ENCODE measurements around the gene RB1.
"Not testable (repeated sequence)": the region's sequence is repeated elsewhere in the genome, so short reads cannot be mapped to it uniquely, and the experiment has no call there.

Gene RB1

DNA sequence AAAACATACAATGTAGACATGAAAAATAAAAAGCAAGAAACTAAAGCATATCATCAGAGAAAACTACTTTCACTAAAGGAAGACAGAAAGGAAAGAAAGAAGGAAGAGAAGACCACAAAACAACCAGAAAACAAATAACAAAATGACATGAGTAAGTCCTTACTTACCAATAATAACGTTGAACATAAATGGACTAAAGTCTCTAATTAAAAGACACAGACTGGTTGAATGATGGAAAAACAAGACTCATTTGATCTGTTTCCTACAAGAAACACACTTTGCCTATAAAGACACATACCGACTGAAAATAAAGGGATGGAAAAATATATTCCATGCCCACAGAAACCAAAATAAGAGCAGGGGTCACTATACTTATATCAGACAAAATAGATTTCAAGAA, 46.0 kb downstream of the RB1 start:
- no peak for DNase-seq (ENCODE audit: low spot score)

DNA sequence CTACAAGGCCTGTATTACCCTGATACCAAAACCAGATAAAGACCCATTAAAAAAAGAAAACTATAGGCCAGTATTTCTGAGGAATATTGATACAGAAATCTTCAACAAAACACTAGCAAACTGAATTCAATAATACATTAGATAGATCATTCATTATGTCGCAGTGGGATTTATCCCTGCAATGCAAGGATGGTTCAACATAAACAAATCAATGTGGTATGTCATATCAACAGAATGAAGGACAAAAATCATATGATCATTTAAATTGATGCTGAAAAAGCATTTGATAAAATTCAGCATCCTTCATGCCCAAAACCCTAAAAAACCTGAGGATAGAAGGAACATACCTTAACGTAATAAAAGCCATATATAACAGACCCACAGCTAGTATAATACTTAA, 50.0 kb downstream of the RB1 start:
- DNase-seq (ENCODE audit: low spot score) = no peak

GRCh38 chr13:48355524-48355923, 52.0 kb downstream of the RB1 start:
- not testable (repeated sequence) for DNase-seq (ENCODE audit: low spot score)

GRCh38 chr13:48356750-48357149, 53.2 kb downstream of the RB1 start:
- DNase-seq (ENCODE audit: low spot score) = no peak

DNA sequence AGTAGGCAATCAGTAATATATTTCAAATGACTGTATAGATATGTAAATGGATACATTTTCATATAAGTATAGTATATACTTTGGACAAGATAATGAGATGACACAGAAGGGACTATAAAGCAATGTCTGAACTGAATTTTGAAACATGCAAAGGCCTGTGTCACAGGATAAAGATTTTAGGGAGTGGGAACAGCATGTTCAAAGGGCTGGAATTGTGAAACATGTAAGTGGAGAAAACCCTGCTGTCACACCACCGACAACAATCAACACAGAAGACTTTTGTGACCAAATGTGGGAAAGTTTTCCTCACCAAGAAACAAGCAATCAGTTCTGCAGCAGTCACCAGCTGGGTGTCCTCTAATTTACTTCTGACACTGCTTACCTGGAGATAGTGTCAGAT, 66.4 kb downstream of the RB1 start:
- DNase-seq (ENCODE audit: low spot score) = no peak

- DNase-seq (ENCODE audit: low spot score) = no peak
Observed at GRCh38 chr13:48370815-48371214, 67.3 kb downstream of the RB1 start.

- no peak for DNase-seq (ENCODE audit: low spot score)
Observed at GRCh38 chr13:48377857-48378256, 74.3 kb downstream of the RB1 start.

- DNase-seq (ENCODE audit: low spot score) = no peak
Observed at GRCh38 chr13:48380581-48380980, 77.0 kb downstream of the RB1 start.

DNA sequence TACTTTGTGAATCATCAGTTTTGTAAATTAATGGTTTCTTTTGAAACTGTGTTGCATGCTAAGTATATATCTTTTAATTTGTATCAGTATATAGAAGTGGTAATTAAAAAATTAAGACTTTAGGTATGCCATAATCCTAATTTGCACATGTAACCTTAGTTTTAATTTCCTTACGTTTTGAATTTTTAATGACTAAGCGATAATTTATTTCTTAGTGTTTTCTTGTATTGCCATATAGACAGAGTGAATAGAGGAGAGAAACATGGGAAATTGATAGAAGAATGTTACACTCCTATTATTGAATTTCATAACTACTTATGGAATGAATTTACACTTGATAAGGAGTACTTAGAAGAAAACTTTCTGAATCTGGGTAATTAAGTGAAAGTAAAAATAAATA, 79.8 kb downstream of the RB1 start:
- no peak for DNase-seq (ENCODE audit: low spot score)

DNA sequence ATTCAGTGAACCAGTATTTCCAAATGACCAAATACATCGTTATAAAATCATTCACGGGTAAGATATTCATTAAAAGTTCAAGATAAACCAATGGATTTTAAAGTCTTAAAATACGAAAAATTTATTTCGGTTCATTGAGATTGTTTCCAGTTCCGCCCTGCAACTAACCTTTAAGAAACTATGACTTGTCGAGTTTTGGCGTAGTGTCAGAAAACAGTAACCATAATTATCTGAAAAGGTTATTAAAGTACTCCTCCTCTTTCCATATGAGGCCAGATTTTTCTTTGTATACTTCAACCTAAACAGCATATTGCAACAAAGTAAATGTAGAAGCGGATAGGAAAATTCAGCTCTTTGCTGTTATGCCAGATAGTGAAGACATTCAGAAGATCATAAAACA, 83.3 kb downstream of the RB1 start:
- DNase-seq (ENCODE audit: low spot score) = no peak

- no peak for DNase-seq (ENCODE audit: low spot score)
Observed at GRCh38 chr13:48391257-48391656, 87.7 kb downstream of the RB1 start.

DNA sequence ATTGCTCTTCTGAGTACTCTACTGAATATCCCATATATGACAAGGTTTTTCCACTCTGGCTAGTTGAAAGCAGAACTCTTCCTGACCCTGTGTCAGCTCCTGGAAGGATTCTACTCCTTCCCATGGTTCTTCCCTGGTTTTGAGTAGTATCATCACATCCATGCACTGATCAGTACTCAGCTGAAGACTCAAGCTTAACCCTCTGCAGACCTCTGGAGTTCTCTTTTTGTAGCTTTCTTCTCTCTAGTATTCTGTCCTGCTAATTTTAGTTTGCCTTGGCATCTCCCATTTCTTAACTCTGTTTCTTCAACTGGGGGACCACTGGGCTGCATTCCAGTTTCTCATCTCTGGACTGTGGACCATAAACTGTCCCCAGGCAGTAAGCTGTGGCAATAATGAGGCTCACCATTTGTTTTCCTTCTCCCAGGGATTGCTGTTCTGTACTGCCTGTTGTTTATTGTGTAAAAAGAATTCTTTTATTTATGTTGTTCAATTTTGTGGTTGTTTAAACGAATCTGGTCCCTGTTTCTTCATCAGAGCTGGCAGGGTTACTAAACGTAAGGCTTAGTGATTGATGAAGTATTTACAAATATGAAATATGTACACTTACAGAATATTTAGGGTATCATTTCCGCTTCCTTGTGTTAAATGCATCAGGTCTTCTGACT, 89.6 kb downstream of the RB1 start:
- no peak for DNase-seq (ENCODE audit: low spot score)

DNA sequence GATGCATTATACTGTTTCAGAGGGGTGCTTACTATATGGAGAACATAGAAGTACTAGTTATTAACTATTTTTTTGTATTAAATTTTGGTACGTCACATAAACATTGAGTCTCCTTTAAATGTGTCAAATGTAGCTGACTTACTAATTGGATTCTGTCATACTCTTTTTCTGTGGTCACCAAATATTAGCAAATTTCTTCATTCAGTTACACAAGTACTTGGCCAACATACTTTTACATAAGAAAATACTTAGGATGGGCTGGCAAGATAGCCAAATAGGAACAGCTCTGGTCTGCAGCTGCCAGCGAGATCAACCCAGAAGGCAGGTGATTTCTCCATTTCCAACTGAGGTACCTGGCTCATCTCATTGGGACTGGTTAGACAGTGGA, 90.1 kb downstream of the RB1 start:
- DNase-seq (ENCODE audit: low spot score) = no peak

DNA sequence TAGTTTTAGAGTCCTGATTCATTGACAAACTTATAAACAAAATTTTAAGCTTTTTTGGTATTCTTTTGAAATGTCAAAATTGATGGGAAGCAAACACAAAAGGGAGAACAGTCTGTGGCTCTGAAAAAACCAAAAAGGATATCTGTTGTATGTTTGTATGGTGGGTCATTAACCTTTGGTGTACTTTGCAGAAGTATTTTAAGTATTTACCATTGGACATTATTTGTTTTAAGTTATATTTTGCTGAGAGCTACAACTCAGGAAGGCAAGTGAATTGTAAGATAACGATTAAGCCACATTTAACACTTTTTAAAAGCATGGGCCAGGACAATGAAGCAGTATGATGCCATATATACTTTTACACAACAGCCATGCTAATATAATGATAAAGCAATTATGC, 94.2 kb downstream of the RB1 start:
- no peak for DNase-seq (ENCODE audit: low spot score)

DNA sequence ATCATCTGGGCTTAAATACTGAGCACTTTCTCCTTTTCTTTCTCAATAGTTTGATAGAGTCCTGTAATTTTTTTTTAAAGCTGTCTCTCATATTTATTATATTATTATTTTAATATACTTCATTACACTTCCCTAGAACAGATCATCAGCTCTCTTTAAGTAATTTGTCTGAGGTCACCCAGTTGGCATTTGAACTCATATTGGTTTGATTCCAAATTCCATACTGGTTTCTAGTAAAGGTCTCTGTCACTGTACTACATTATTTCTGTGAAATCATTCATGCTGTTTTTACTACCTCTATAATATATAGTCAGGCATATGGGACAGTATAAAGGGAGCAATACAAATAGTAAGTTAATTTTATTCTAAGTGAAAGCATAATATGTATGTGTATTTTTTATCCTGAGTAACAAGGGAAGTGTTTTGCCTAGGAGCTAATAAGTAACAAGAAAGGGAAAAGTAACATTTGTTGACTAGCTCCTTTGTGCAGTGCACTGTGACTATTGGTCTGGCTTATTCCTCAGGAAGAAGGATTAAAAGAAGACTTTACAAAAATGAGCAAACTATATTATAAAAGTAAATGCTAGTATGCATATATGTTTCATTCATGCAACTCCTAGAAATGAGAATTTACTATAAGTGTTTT, 95.0 kb downstream of the RB1 start:
- DNase-seq (ENCODE audit: low spot score) = no peak

DNA sequence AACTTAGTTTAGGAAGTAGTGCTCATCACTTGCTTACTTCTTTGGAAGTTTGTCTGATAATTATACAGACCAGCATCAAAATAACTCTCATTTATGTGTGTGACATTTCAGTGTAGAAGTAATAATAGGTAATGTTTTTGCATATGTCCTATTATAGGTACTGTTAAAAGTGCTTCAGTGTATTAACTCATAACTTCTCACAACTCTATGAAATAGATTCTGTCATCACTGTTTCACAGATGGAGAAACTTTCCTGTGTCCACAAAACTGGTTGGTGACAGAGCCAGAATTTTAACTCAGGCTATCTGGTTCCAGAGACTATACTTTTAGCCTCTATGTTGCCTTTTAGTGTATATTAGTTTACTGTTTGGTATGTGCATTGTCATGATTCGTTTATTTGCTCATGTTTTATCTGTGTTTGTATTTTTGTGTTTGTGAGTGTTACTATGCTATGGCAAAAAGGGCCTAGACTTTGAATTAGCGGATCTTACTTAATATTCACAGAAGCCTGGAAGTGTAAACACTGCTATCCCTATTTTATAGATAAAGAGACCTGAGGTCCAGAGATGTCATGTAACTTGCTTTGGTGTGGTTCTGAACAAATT, 96.6 kb downstream of the RB1 start:
- DNase-seq (ENCODE audit: low spot score) = no peak

DNA sequence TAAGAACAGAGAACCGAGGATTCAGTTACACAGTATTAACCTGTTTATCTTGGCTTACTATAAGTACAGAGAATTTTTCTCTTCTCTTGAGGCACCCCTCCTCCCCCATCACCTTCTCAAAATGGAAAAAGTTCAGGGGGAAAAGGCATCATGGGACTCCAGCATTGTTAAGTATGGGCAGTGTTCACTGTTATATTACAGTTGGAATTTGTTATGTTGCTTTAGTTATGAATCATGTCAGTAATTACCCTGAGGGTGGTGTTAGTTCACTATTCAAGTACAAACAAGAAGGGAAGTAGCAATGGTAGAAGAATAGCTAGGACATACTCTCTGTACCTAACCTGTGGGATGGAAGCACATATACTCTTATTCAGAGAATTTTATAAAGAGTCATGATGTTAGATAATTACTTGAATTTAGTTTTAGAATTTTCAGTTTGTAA, 97.3 kb downstream of the RB1 start:
- DNase-seq (ENCODE audit: low spot score) = no peak

- DNase-seq (ENCODE audit: low spot score) = no peak
Observed at GRCh38 chr13:48401480-48401879, 97.9 kb downstream of the RB1 start.

DNA sequence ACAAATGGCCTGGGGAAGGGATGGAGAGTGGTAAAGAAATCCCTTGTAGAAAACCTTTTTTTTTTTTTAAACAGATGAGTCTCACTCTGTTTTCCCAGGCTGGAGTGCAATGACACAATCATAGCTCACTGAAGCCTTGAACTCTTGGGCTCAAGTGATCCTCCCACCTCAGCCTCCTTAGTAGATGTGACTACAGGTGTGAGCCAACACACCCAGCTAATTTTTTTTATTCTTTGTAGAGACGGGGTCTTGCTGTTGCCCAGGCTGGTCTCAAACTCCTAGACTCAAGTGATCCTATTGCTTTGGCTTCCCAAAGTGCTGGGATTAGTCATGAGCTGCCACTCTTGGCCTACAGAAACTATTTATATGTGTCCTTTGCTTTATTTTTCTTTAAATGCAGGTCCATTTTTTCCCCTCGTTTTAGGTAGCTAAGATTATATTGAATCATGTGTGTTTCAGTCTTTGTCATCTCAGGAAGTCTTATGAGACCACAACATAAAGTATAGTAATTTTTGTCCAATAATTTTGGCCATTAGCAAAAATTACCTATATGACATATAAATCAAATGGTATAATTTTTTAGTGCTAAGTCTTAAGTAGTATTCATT, 98.9 kb downstream of the RB1 start:
- no peak for DNase-seq (ENCODE audit: low spot score)

DNA sequence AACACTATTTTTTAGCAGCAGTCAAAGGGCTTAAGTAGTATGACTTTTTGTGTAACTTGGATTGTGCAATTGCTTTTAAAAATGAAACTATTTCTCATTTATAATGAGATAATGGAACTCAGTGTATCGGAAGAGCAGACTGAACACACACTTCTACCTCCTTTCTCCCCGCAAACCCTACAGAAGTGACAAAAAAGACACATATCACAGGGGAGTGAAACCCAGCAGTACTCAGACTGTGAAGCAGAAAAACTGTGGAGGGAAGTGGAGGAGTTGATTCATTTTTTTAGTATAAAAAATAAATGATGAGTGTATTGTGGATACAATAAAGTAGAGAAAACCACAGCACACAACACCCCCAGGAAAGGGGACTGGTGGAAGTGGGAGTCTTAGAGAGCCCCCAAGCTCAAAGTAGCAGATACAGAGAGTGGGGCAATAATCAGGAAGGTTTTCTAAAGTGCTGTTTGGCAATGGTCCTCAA, 99.6 kb downstream of the RB1 start:
- no peak for DNase-seq (ENCODE audit: low spot score)

DNA sequence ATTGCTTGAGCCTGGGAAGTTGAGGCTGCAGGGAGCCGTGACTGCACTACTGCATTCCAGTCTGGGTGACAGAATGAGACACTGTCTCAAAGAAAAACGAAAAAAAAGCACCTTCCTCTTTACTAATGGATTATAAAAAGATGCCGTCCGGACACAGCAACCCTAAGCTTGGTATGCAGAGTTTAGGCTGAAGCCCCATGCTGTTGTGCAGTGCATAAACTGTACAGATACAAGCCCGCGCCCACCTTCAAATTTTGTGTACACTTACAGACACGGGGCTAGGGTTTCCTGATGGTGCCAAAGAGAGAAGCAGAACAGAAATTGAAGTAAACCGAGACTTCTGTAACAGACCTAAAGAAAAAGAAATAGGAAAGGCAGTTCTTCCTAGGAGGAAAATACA, 100.4 kb downstream of the RB1 start:
- no peak for DNase-seq (ENCODE audit: low spot score)

GRCh38 chr13:48404952-48405351, 101.4 kb downstream of the RB1 start:
- DNase-seq (ENCODE audit: low spot score) = no peak

DNA sequence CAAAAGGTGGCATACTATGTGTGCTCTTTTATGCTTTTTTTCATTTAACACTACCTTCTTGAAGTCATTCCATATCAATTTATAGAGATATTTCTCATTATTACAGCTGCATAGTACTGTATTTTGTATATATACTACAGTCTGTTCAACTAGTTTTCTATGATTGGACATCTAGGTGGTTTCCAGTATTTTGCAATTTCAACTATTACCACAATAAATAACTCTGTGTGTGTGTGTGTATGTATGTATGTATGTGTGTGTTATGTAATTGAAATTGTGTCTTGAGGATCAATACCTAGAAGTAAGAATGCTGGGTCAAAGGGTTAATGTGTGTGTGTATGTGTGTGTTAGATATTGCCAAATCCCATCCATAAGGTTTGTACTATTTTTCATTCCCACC, 102.3 kb downstream of the RB1 start:
- DNase-seq (ENCODE audit: low spot score) = no peak

Measured in Ammon's horn (tissue), 1 donor.